ENCODE results near the gene CHST14. TPM values are rescaled to one million over a fixed set of nuclear protein-coding genes. Genes with fewer than 3 reads are reported as not detected.

Gene CHST14
- total and polyA plus RNA-seq, 2 of the 8 experiments (the other 6 are each of a cell fraction or from before 2014, with no cell fraction given), result 13.4 to 20.3 TPM

DNA sequence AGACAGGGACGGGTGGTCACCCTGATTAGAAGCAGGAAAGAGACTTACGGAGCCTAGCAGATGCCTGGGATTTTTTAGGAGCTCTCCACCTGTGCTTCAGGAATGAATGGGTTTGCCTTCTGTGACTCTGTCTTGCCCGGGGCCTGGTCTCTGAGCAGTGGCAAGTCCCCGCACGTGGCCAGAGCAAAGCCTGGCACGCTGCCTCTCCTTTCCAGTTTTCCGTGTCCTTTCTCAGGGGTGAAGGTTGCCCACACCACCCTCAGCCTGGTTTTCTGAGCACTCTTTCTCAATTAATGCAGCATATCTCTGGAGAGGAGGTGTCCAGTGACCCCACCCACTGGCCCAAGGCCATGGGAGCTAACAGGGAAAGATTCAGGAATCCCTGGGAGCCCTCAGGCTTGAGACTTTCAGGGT lies 14.5 kb upstream of the CHST14 start (continued):
- TF ChIP-seq, protein P1, sequence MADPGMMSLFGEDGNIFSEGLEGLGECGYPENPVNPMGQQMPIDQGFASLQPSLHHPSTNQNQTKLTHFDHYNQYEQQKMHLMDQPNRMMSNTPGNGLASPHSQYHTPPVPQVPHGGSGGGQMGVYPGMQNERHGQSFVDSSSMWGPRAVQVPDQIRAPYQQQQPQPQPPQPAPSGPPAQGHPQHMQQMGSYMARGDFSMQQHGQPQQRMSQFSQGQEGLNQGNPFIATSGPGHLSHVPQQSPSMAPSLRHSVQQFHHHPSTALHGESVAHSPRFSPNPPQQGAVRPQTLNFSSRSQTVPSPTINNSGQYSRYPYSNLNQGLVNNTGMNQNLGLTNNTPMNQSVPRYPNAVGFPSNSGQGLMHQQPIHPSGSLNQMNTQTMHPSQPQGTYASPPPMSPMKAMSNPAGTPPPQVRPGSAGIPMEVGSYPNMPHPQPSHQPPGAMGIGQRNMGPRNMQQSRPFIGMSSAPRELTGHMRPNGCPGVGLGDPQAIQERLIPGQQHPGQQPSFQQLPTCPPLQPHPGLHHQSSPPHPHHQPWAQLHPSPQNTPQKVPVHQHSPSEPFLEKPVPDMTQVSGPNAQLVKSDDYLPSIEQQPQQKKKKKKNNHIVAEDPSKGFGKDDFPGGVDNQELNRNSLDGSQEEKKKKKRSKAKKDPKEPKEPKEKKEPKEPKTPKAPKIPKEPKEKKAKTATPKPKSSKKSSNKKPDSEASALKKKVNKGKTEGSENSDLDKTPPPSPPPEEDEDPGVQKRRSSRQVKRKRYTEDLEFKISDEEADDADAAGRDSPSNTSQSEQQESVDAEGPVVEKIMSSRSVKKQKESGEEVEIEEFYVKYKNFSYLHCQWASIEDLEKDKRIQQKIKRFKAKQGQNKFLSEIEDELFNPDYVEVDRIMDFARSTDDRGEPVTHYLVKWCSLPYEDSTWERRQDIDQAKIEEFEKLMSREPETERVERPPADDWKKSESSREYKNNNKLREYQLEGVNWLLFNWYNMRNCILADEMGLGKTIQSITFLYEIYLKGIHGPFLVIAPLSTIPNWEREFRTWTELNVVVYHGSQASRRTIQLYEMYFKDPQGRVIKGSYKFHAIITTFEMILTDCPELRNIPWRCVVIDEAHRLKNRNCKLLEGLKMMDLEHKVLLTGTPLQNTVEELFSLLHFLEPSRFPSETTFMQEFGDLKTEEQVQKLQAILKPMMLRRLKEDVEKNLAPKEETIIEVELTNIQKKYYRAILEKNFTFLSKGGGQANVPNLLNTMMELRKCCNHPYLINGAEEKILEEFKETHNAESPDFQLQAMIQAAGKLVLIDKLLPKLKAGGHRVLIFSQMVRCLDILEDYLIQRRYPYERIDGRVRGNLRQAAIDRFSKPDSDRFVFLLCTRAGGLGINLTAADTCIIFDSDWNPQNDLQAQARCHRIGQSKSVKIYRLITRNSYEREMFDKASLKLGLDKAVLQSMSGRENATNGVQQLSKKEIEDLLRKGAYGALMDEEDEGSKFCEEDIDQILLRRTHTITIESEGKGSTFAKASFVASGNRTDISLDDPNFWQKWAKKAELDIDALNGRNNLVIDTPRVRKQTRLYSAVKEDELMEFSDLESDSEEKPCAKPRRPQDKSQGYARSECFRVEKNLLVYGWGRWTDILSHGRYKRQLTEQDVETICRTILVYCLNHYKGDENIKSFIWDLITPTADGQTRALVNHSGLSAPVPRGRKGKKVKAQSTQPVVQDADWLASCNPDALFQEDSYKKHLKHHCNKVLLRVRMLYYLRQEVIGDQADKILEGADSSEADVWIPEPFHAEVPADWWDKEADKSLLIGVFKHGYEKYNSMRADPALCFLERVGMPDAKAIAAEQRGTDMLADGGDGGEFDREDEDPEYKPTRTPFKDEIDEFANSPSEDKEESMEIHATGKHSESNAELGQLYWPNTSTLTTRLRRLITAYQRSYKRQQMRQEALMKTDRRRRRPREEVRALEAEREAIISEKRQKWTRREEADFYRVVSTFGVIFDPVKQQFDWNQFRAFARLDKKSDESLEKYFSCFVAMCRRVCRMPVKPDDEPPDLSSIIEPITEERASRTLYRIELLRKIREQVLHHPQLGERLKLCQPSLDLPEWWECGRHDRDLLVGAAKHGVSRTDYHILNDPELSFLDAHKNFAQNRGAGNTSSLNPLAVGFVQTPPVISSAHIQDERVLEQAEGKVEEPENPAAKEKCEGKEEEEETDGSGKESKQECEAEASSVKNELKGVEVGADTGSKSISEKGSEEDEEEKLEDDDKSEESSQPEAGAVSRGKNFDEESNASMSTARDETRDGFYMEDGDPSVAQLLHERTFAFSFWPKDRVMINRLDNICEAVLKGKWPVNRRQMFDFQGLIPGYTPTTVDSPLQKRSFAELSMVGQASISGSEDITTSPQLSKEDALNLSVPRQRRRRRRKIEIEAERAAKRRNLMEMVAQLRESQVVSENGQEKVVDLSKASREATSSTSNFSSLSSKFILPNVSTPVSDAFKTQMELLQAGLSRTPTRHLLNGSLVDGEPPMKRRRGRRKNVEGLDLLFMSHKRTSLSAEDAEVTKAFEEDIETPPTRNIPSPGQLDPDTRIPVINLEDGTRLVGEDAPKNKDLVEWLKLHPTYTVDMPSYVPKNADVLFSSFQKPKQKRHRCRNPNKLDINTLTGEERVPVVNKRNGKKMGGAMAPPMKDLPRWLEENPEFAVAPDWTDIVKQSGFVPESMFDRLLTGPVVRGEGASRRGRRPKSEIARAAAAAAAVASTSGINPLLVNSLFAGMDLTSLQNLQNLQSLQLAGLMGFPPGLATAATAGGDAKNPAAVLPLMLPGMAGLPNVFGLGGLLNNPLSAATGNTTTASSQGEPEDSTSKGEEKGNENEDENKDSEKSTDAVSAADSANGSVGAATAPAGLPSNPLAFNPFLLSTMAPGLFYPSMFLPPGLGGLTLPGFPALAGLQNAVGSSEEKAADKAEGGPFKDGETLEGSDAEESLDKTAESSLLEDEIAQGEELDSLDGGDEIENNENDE (IDR thresholded peaks at IDR 0.05; ENCODE audit: insufficient replicate concordance, low read length), result no peak
- no peak for TF ChIP-seq TCF12 (IDR thresholded peaks at IDR 0.05; ENCODE audit: low read depth, low read length)
- no peak for TF ChIP-seq HDAC2 (IDR thresholded peaks at IDR 0.05; ENCODE audit: borderline replicate concordance in 1 of 2, low read depth in 2 of 2, low read length in 2 of 2)
- no peak for TF ChIP-seq SIX5 (IDR thresholded peaks at IDR 0.05; ENCODE audit: low read depth, low read length)
- TF ChIP-seq CREB1 (IDR thresholded peaks at IDR 0.05), result no peak
- TF ChIP-seq KDM4A (IDR thresholded peaks at IDR 0.05; ENCODE audit: low read depth, low read length, severe bottlenecking), result no peak
